Measurements from ENCODE around the gene PIEZO2.
A peak's percentile ranks its signal among the peaks of the same experiment; 100 is the strongest.

Gene PIEZO2

GRCh38 chr18:10942998-10943397 lies 206.4 kb downstream of the PIEZO2 start:
- H2AFZ ChIP-seq (ENCODE audit: insufficient read depth, low read length, poor library complexity), result no peak overlapping the region
- no peak overlapping the region for H4K12ac ChIP-seq (ENCODE audit: low read depth, low read length)
- H3K4me2 ChIP-seq (ENCODE audit: low read length), result no peak overlapping the region
- H3K79me2 ChIP-seq (ENCODE audit: control insufficient read depth, insufficient read depth, low read length, poor library complexity), result no peaks in the 10 kb centered on the region
- H4K91ac ChIP-seq (ENCODE audit: low read depth, low read length), result no peak overlapping the region
- H2AK5ac ChIP-seq (ENCODE audit: low read length), result no peak overlapping the region
- no peak overlapping the region for H3K9ac ChIP-seq (ENCODE audit: low read length)
- no peaks in the 10 kb centered on the region for H3K36me3 ChIP-seq (ENCODE audit: control insufficient read depth in 1 of 2, insufficient read depth in 2 of 2, low read length in 2 of 2)
- H3K4me3 ChIP-seq (ENCODE audit: low read depth, low read length), result no peak overlapping the region
- peaks cover 8% of the 10 kb centered on the region for H3K9me3 ChIP-seq (ENCODE audit: insufficient read depth, low read depth, low read length)
- no peaks in the 10 kb centered on the region for H3K4me1 ChIP-seq (ENCODE audit: control insufficient read depth in 1 of 2, insufficient read depth in 2 of 2, low read length in 2 of 2)
- no peak overlapping the region for H3K4ac ChIP-seq (ENCODE audit: low read depth, low read length)
- no peak overlapping the region for H3K23ac ChIP-seq (ENCODE audit: low read length)
- no peaks in the 10 kb centered on the region for H3K79me1 ChIP-seq (ENCODE audit: low read length)
- no peak overlapping the region for H3K27ac ChIP-seq (ENCODE audit: low read depth, low read length)
- H4K8ac ChIP-seq (ENCODE audit: low read depth, low read length), result no peak overlapping the region
- no peak for DNase-seq
- H3K27me3 ChIP-seq (ENCODE audit: insufficient read depth, low read length), result no peaks in the 10 kb centered on the region
- no peak overlapping the region for H2BK120ac ChIP-seq (ENCODE audit: insufficient read depth, low read length, poor library complexity)
- H2BK12ac ChIP-seq (ENCODE audit: low read length), result no peak overlapping the region
- H3K18ac ChIP-seq (ENCODE audit: low read length), result no peak overlapping the region
- WGBS (ENCODE audit: extremely low coverage, insufficient coverage, insufficient read length), result no CpG with 5 or more reads among the region's 4 CpGs
- no peak overlapping the region for H3K14ac ChIP-seq (ENCODE audit: low read length)
- no peak overlapping the region for H2BK5ac ChIP-seq (ENCODE audit: low read depth, low read length, poor library complexity)

GRCh38 chr18:10939822-10940221 lies 209.5 kb downstream of the PIEZO2 start:
- Histone ChIP-seq H3K79me1 (ENCODE audit: low read length) (no peaks in the 10 kb centered on the region), H3K4ac (ENCODE audit: low read depth, low read length) (no peak overlapping the region), H3K14ac (ENCODE audit: low read length) (no peak overlapping the region), H3K36me3 (ENCODE audit: control insufficient read depth in 1 of 2, insufficient read depth in 2 of 2, low read length in 2 of 2) (no peaks in the 10 kb centered on the region), H3K27ac (ENCODE audit: low read depth, low read length) (no peak overlapping the region), H3K4me1 (ENCODE audit: control insufficient read depth in 1 of 2, insufficient read depth in 2 of 2, low read length in 2 of 2) (peaks cover 0 to 2% of the 10 kb centered on the region in 2 experiments), H4K8ac (ENCODE audit: low read depth, low read length) (no peak overlapping the region), H3K9ac (ENCODE audit: low read length) (no peak overlapping the region), H3K18ac (ENCODE audit: low read length) (no peak overlapping the region), H3K27me3 (ENCODE audit: insufficient read depth, low read length) (no peaks in the 10 kb centered on the region), H3K4me2 (ENCODE audit: low read length) (no peak overlapping the region), H2BK5ac (ENCODE audit: low read depth, low read length, poor library complexity) (no peak overlapping the region), H2BK120ac (ENCODE audit: insufficient read depth, low read length, poor library complexity) (no peak overlapping the region), H3K4me3 (ENCODE audit: low read depth, low read length) (no peak overlapping the region), H4K12ac (ENCODE audit: low read depth, low read length) (no peak overlapping the region), H4K91ac (ENCODE audit: low read depth, low read length) (no peak overlapping the region), H2BK12ac (ENCODE audit: low read length) (no peak overlapping the region), H3K23ac (ENCODE audit: low read length) (no peak overlapping the region), H2AK5ac (ENCODE audit: low read length) (no peak overlapping the region), H3K9me3 (ENCODE audit: insufficient read depth, low read depth, low read length) (peaks cover 3% of the 10 kb centered on the region), H3K79me2 (ENCODE audit: control insufficient read depth, insufficient read depth, low read length, poor library complexity) (no peaks in the 10 kb centered on the region), H2AFZ (ENCODE audit: insufficient read depth, low read length, poor library complexity) (no peak overlapping the region)
- no CpG with 5 or more reads among the region's 6 CpGs for WGBS (ENCODE audit: extremely low coverage, insufficient coverage, insufficient read length)
- DNase-seq, result no peak

- Histone ChIP-seq H3K79me2 (ENCODE audit: control insufficient read depth, insufficient read depth, low read length, poor library complexity) (no peaks in the 10 kb centered on the region), H2BK5ac (ENCODE audit: low read depth, low read length, poor library complexity) (no peak overlapping the region), H3K4ac (ENCODE audit: low read depth, low read length) (no peak overlapping the region), H3K23ac (ENCODE audit: low read length) (no peak overlapping the region), H3K4me2 (ENCODE audit: low read length) (no peak overlapping the region), H3K4me3 (ENCODE audit: low read depth, low read length) (no peak overlapping the region), H2BK12ac (ENCODE audit: low read length) (no peak overlapping the region), H2AFZ (ENCODE audit: insufficient read depth, low read length, poor library complexity) (no peak overlapping the region), H3K27me3 (ENCODE audit: insufficient read depth, low read length) (no peaks in the 10 kb centered on the region), H3K4me1 (ENCODE audit: control insufficient read depth in 1 of 2, insufficient read depth in 2 of 2, low read length in 2 of 2) (peaks cover 0 to 2% of the 10 kb centered on the region in 2 experiments), H3K27ac (ENCODE audit: low read depth, low read length) (no peak overlapping the region), H3K9me3 (ENCODE audit: insufficient read depth, low read depth, low read length) (peaks cover 3% of the 10 kb centered on the region), H4K8ac (ENCODE audit: low read depth, low read length) (no peak overlapping the region), H3K36me3 (ENCODE audit: control insufficient read depth in 1 of 2, insufficient read depth in 2 of 2, low read length in 2 of 2) (no peaks in the 10 kb centered on the region), H4K12ac (ENCODE audit: low read depth, low read length) (no peak overlapping the region), H2BK120ac (ENCODE audit: insufficient read depth, low read length, poor library complexity) (no peak overlapping the region), H3K18ac (ENCODE audit: low read length) (no peak overlapping the region), H3K14ac (ENCODE audit: low read length) (no peak overlapping the region), H3K9ac (ENCODE audit: low read length) (no peak overlapping the region), H2AK5ac (ENCODE audit: low read length) (no peak overlapping the region), H4K91ac (ENCODE audit: low read depth, low read length) (no peak overlapping the region), H3K79me1 (ENCODE audit: low read length) (no peaks in the 10 kb centered on the region)
- no peak for DNase-seq
- no CpG with 5 or more reads among the region's 6 CpGs for WGBS (ENCODE audit: extremely low coverage, insufficient coverage, insufficient read length)
Observed at GRCh38 chr18:10937743-10938640, 211.4 kb downstream of the PIEZO2 start.

GRCh38 chr18:10936176-10937053 lies 213.0 kb downstream of the PIEZO2 start:
- Histone ChIP-seq H3K14ac (ENCODE audit: low read length) (no peak overlapping the region), H2AK5ac (ENCODE audit: low read length) (no peak overlapping the region), H3K18ac (ENCODE audit: low read length) (no peak overlapping the region), H3K36me3 (ENCODE audit: control insufficient read depth in 1 of 2, insufficient read depth in 2 of 2, low read length in 2 of 2) (no peaks in the 10 kb centered on the region), H3K4me3 (ENCODE audit: low read depth, low read length) (no peak overlapping the region), H4K12ac (ENCODE audit: low read depth, low read length) (no peak overlapping the region), H2BK5ac (ENCODE audit: low read depth, low read length, poor library complexity) (no peak overlapping the region), H3K9ac (ENCODE audit: low read length) (no peak overlapping the region), H3K23ac (ENCODE audit: low read length) (no peak overlapping the region), H3K4me1 (ENCODE audit: control insufficient read depth in 1 of 2, insufficient read depth in 2 of 2, low read length in 2 of 2) (peaks cover 0 to 2% of the 10 kb centered on the region in 2 experiments), H3K4me2 (ENCODE audit: low read length) (peak overlapping the region; percentile 10), H2BK12ac (ENCODE audit: low read length) (no peak overlapping the region), H2BK120ac (ENCODE audit: insufficient read depth, low read length, poor library complexity) (no peak overlapping the region), H2AFZ (ENCODE audit: insufficient read depth, low read length, poor library complexity) (no peak overlapping the region), H3K4ac (ENCODE audit: low read depth, low read length) (no peak overlapping the region), H3K27ac (ENCODE audit: low read depth, low read length) (no peak overlapping the region), H4K91ac (ENCODE audit: low read depth, low read length) (no peak overlapping the region), H3K27me3 (ENCODE audit: insufficient read depth, low read length) (no peaks in the 10 kb centered on the region), H3K79me1 (ENCODE audit: low read length) (no peaks in the 10 kb centered on the region), H4K8ac (ENCODE audit: low read depth, low read length) (no peak overlapping the region), H3K79me2 (ENCODE audit: control insufficient read depth, insufficient read depth, low read length, poor library complexity) (no peaks in the 10 kb centered on the region), H3K9me3 (ENCODE audit: insufficient read depth, low read depth, low read length) (no peaks in the 10 kb centered on the region)
- no peak for DNase-seq
- no CpG with 5 or more reads among the region's 9 CpGs for WGBS (ENCODE audit: extremely low coverage, insufficient coverage, insufficient read length)
